ENCODE measurements around the gene BTBD19.

DNA sequence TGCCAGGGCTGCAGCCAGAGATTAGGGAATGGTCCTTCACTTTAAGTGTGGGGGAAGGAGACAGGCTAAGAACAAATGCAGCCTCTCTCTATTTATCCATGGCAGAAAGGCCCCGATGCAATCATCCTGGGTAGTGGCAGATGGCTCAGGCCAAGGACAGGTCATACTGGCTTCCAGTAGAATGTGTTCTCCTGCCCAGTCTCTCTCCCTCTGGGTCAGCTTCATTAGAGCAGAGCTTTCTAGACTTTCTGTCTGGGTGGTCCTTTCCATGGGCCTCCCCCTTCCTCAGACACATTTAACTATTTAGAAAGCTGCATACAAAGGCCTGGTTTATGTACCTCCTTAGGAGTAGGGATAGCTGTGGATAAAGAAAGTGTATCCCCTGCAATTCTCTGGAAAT is 39.5 kb downstream of the BTBD19 start:
- TF ChIP-seq CBX8 (IDR thresholded peaks at IDR 0.05; ENCODE audit: borderline replicate concordance, low read depth, low read length): no peak
- TF ChIP-seq TBP (IDR thresholded peaks at IDR 0.05; ENCODE audit: low read depth, low read length): no peak
- TF ChIP-seq SUZ12 (IDR thresholded peaks at IDR 0.05; ENCODE audit: low read length): no peak
- TF ChIP-seq CHD1 (IDR thresholded peaks at IDR 0.05; ENCODE audit: low read depth, low read length): no peak
- no peak for TF ChIP-seq SP1 (IDR thresholded peaks at IDR 0.05; ENCODE audit: low read depth, low read length)
- no peak for TF ChIP-seq TAF1 (IDR thresholded peaks at IDR 0.05; ENCODE audit: low read depth, low read length)
- TF ChIP-seq MAX (IDR thresholded peaks at IDR 0.05): no peak

Measured in H1 (cell line).